GM21526 (cell line): ENCODE measurements around the gene TBC1D16.
"Not testable (repeated sequence)": the region's sequence is repeated elsewhere in the genome, so short reads cannot be mapped to it uniquely, and the experiment has no call there.

ENCODE experiments used
- ATAC-seq: cut with Tn5 transposase; IDR thresholded peaks from one replicate; pipeline ENCODE4 v1.9.1; 2021; ENCODE audit warnings: moderate library complexity; ENCODE audit not compliant: unreplicated experiment, low FRiP score

Gene TBC1D16

GRCh38 chr17:79977708-79978547 is 57.7 kb downstream of the TBC1D16 start:
- ATAC-seq = no peak

DNA sequence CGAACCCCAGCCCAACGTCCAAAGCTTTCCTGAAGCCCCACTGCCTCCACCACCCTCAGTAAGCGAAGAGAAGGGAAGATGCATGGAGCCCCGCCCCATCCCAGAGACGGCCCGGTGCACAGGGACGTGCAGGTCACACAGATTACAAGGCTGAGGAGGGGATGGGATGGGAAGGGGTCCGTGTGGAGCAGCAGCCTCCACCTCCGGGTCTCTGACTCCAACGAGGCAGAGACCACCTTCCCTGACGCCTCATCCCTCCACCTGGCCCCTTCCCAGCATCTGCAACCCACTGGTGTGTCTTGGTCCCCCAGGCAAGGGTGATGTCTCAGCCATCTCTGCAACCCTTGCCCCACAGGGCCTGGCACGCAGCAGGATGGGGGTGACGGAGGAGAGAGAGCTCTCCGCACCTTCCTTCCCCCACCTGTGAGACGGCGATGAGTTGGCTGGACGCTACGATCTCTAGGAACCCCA is 58.5 kb downstream of the TBC1D16 start:
- ATAC-seq = no peak

GRCh38 chr17:79976451-79976850 is 59.2 kb downstream of the TBC1D16 start:
- no peak for ATAC-seq

- ATAC-seq = no peak
These were observed 60.1 kb downstream of the TBC1D16 start for GRCh38 chr17:79975498-79976134.

DNA sequence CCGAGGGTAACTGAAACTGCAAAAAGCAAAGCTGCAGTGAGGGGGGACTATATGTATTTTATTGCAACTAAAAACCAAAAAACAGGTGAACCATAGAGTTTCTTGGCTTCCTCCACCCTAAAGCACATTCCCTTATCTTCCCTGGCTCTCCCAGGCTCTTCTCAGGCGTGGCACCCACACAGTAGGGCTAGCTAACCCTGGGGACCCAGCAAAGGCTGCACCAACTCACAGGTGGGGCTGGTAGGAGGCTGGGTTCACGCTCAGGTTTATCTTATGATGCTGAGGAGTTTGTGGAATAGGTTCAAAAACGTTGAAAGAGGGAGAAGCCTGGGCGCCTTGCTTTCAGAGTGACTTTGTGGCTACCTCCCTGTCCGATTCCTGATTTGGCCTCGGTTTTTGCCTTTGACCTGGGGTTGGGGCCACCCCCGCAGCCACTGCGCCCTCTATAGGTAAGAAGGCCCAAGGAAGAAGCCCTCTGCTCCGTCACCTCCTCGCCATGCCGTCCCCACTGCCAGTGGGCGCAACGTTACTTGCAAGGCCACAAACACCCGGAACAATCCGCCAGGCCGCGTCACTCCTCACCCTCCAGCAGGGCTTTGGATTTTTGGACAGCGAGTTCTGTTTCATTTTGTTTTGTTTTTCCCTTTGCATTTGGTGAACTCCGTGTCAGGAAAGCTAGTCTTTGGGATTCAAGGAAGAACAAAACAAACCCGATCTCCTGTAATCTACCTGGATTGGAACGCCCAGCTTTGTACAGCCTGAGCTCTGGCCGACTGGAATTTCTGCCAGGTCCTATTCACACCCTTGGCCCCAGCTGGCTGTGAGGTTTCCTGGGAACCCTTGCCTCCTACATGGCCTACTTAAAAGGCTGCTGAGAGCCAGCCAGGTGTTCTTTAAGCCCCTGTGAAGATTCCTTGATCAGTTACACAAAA is 60.8 kb downstream of the TBC1D16 start:
- no peak for ATAC-seq

DNA sequence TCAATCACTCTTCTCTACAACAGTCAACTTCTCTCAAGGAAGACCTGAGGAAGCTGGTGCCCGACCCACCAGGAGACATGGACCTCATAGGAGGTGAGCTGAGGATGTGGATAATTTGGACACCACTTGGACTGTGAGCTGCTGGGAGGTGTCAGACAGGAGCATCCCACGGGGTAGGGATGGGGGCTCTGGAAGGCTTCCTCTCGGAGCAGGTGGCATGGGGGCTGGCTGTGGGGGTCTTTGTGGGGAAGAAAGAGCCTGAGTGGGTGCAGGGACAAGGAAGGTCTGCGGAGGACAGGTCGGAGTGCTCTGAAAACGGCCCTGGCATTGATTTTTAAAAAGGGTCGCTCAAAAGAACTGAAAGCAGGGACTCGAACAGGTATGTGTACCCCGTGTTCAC is 64.0 kb downstream of the TBC1D16 start:
- no peak for ATAC-seq

DNA sequence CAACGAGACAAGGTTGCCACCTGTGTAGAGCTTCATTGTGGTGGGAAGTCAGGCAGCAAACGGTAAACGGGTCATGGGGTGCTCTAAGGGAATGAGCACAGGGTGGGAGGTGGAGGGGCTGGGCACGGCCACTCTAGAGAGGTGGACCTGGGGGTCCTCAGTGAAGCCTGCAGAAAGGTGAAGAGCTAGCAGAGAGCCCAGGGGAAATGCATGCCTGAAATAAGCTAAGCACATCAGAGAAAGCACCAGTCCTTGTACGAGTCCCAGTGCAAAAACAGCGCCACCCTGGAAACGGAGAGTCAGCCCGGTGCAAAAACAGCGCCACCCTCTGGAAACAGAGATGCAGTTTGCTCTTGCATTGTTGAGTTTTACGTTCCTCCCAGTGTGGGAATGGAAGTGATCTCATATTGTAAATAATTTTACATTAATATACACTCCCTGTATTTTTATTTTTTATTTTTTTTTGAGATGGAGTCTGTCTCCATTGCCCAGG is 65.0 kb downstream of the TBC1D16 start:
- no peak for ATAC-seq

- ATAC-seq = no peak
These were observed 65.8 kb downstream of the TBC1D16 start for GRCh38 chr17:79969906-79970305.

DNA sequence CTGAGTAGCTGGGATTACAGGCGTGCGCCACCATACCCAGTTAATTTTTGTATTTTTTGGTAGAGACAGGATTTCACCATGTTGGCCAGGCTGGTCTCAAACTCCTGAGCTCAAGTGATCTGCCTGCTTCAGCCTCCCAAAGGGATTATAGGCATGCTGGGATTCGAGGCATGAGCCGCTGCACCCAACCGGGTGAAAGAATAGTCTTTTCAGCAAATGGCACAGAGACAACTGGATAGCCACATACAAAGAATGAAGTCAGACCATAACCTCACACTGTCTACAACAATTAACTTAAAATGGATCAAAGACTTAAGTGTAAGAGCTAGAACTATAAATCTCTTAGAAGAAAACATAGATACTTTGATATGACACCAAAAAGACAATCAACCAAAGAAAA is 67.6 kb downstream of the TBC1D16 start:
- no peak for ATAC-seq

- ATAC-seq = no peak
These were observed 69.0 kb downstream of the TBC1D16 start for GRCh38 chr17:79966681-79967080.

DNA sequence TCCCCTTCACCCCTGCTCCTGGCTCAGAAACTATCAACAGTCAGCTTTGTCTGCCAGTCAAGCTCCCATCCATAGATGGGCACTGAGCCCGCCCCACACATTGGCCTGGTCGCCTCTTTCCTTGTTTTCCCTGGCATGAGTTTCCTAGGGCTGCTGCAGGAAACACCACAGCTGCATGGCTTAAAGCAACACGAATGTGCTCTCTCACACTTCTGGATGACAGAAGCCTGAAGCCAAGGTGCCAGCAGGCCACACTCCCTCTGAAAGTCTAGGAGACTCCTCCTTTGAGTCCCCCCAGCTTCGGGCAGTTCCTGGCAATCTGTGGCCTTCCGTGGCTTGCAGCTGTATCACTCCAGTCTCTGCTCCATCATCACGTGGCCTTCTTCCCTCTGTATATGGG is 69.9 kb downstream of the TBC1D16 start:
- no peak for ATAC-seq

DNA sequence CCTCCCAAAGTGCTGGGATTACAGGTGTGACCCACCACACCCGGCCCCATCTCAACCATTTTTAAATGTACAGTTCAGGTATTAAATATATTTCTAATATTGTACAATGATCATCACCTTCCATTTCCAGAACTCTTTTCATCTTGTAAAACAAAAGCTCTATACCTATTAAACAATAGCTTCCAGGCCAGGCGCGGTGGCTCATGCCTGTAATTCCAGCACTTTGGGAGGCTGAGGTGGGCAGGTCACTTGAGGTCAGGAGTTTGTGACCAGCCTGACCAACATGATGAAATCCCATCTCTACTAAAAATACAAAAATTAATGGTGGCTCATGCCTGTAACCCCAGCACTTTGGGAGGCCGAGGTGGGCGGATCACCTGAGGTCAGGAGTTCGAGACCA is 73.2 kb downstream of the TBC1D16 start:
- ATAC-seq = not testable (repeated sequence)

DNA sequence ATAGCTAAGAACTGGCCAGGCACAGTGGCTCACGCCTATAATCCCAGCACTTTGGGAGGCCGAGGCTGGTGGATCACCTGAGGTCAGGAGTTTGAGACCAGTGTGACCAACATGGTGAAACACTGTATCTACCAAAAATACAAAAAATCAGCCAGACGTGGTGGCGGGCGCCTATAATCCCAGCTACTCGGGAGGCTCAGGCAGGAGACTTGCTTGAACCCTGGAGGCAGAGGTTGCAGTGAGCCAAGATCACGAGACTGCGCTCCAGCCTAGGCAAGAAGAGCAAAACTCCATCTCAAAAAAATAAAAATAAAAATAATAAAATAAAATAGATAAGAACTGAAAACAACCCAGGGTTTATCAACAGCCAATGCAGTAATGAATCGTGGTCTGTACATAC is 74.1 kb downstream of the TBC1D16 start:
- ATAC-seq = not testable (repeated sequence)

DNA sequence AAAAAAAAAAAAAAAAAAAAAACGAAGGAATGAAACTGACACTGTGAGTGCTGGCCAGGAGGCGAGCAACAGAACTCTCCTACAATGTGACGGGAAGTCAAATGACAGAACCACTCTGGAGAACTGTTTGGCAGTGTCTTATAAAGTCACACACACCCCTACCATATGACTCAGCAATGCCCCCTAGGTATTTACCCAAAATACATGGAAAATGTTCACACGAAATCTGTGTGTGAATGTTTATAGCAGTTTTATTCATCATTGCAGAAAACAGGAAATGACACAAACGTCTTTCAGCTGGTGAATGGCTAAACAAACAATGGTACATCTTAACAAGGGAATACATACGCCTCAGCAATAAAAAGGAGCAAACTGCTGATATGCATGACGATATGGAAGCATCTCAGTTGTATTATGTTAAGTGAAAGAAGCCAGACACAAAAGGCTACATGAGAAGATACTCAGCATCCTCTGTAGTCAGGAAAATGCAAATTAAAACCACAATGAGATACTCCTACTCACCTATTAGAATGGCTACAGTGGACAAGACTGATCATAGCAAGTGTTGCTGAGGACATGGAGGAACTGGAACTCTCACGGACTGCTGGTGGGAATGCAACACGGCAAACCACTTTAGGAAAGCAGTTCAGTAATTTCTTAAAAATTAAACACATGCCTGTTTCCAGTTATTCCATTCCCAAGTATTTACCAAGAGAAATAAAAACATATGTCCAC is 74.7 kb downstream of the TBC1D16 start:
- no peak for ATAC-seq

DNA sequence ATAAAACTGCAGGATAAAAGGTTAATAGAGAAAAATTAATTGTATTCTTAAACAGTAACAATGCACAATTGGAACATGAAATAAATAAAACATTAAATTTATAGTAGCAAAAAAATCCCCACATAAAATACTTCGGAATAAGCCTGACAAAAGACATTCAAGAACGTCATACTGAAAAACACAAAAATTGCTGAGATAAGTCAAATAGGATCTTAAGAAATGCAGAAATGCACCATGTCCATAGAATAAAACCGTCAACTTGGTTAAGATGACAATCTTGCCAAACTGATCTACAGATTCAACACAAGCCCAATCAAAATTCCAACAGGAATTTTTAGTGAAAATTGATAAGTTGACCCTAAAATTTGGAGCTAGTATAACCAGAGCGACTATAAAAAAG is 76.6 kb downstream of the TBC1D16 start:
- no peak for ATAC-seq

GRCh38 chr17:79956853-79957252 is 78.8 kb downstream of the TBC1D16 start:
- ATAC-seq = no peak

DNA sequence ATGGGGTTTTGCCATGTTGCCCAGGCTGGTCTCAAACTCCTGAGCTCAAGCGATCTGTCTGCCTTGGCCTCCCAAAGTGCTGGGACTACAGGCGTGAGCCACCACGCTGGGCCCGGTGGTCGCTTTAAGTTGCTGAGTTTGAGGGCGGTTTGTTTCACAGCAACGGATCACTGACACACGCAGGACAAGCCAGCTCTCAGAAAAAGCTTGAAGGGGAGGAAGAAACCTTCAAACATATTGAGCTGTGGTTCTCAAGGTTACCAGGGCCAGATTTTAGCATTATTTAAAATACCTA is 79.3 kb downstream of the TBC1D16 start:
- not testable (repeated sequence) for ATAC-seq

- no peak for ATAC-seq
These were observed 79.8 kb downstream of the TBC1D16 start for GRCh38 chr17:79955691-79956440.

- ATAC-seq = no peak
These were observed 80.5 kb downstream of the TBC1D16 start for GRCh38 chr17:79955167-79955549.
